Endothelial cell of hepatic sinusoid (primary cell): ENCODE results near the gene ANKLE1.
"Not testable (repeated sequence)": the region's sequence is repeated elsewhere in the genome, so short reads cannot be mapped to it uniquely, and the experiment has no call there.

Experiments used
- in situ Hi-C: cut with HindIII; loops from 2 replicates; pipeline ENCODE4 v1.10.0; 2017; ENCODE audit warnings: low sequenced_read_pairs

Gene ANKLE1

GRCh38 chr19:17279436-17279835 lies 2.3 kb upstream of the ANKLE1 start:
- in situ Hi-C loops: no loop called here

DNA sequence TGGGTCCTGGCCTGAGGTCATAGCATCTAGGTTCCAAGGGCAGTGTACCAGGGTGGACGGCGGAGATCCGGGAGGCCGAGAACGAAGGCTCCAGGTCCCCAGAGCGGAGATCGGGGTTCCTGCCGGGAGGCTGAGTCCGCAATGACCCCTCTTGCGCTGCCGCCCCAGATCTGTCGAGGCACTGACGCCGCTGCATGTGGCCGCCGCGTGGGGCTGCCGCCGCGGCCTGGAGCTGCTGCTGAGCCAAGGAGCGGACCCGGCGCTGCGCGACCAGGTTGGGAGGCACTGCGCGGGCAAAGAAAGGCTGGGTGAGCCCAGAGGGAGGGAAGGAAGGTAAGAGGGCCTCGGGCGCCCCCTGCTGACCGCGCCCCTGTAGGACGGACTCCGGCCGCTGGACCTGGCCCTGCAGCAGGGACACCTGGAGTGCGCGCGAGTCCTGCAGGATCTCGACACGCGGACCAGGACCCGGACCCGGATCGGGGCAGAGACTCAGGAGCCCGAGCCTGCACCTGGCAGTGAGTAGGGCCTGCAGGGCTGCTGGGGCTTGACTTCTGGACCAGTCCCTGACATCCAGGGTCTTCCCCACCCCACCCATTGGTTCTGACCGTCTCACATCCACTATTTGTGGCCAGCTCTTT lies 906 bp downstream of the ANKLE1 start:
- in situ Hi-C loops: no loop called here

DNA sequence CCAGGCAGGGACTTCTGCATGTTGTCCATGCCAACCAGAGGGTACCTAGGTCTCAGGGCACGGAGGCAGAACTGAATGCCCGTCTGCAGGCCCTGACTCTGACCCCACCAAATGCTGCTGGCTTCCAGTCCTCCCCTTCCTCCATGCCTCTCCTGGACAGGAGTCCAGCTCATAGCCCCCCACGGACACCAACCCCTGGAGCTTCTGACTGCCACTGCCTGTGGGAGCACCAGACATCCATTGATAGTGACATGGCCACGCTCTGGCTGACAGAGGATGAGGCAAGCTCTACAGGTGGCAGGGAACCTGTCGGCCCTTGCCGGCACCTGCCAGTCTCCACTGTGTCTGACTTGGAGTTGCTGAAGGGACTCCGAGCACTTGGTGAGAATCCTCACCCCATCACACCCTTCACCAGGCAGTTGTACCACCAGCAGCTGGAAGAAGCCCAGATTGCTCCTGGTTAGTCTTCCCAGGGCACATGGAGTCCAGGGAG lies 1.8 kb downstream of the ANKLE1 start:
- in situ Hi-C loops: no loop called here

DNA sequence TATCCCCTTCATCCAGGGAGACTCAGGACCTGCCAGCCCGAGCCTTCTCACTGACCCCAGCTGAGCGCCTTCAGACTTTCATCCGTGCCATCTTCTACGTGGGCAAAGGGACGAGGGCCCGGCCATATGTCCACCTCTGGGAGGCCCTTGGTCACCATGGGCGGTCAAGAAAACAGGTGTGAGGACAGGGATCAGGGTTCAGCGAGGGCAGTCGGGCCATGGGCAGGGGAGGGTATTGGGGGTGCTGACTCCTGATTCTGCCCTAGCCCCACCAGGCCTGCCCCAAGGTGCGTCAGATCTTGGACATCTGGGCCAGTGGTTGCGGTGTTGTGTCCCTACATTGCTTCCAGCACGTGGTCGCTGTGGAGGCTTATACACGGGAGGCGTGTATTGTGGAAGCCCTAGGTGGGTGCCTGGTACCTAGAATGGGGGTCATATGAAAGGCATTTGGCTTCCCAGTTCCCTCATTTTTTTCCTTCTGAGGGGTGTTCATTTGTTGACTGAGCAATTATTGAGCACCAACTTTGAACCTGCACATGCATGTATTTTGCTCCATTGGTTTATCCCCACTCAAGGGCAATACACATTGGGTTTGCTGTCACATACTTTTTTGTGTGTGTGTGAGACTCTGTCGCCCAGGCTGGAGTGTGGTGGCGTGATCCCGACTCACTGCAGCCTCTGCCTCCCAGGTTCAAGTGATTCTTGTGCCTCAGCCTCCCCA lies 3.9 kb downstream of the ANKLE1 start:
- in situ Hi-C loops: no loop called here

DNA sequence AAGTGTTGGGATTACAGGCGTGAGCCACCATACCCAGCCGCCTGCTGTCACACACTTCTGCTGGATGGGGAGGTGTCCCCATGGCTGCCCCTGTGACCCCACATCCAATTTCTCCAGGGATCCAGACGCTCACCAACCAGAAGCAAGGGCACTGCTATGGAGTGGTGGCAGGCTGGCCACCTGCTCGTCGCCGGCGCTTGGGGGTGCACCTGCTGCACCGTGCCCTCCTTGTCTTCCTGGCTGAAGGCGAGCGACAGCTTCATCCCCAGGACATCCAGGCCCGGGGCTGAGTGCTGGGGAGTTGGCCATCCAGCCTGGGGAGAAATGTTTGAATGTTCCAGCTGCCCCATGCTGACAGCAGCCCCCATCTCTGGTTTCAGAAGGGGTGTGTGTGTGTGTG lies 4.6 kb downstream of the ANKLE1 start:
- in situ Hi-C loops: no loop called here

- in situ Hi-C loops: no loop called here
Measured at GRCh38 chr19:17286752-17287151, 5.1 kb downstream of the ANKLE1 start.

DNA sequence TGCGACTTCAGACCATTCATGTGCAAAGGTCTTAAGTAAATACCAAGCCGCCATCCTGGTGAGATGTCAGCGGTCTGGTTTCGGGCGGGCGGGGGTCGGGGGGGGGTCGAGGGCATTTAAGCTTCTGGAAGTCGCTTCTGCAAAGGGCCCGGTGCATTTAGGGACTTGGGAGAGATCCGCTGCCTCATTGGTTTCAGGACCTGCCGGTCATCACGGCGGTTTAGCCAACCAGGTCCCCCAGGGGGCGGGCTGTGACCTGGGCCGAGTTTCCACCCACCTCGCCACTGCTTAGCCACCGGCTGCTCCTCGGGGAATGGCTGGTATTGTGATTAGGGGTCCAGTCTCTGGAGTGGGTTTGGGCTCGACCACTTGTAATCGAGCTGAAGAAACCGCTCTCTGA lies 7.8 kb downstream of the ANKLE1 start:
- in situ Hi-C loops: no loop called here

- in situ Hi-C loops: no loop called here
Measured at GRCh38 chr19:17292301-17293074, 10.8 kb downstream of the ANKLE1 start.

DNA sequence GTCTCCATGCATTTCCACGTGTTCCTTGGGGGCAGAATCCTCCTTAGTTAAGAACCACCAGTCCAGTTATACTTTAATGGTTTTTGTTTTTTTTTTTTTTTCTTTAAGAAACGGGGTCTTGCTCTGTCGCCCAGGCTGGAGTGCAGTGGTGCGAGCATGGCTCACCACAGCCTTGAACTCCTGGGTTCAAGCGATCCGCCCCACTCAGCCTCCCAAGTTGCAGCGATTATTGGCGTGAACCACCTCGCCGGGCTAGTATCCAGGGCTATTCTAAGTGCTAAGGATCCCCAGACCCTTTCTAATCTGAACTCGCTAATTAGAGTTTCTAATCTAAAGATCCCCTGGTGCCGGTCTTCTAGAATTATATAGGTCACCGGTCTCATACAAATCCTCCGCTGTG lies 11.9 kb downstream of the ANKLE1 start:
- in situ Hi-C loops: no loop called here

DNA sequence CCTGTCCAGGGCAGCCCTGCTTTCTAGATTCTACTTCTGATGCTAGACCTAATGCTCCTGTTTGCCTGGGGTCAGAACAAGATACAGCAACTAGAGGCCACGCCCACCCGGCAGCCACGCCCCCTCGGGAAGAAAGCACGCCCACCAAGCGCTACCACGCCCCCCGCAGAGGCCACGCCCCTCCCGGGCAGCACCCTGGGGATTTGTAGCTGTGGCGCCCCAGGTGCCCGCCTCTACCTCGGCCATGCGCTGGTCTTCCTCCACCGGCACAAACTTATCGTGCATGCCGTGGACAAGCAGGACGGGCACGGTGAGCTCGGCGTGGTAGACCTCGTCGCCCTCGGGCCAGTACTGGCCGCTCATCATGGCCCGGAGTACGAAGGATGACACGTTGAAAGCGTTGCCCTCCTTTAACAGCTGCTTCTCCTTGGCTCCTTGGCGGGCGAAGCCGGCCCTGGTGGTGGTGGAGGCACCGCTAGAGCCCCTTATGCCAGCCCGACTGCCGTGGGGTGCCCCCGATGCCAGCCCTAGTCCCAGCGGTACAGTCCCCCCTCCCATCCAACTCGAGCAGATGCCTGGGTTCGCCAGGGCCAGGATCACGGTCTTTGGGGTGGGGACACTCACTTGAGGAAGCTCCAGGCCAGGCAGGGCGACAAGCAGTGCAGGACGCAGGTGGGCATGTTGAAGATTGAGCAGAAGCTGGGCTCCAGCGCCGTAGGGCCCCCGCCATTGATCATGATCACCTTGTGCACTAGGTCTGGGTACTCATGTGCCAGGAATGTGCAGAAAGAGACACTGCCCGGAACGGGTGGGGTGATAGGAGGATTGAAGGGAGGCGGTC lies 12.6 kb downstream of the ANKLE1 start:
- in situ Hi-C loops: no loop called here

GRCh38 chr19:17295551-17295950 lies 13.8 kb downstream of the ANKLE1 start:
- in situ Hi-C loops: not testable (repeated sequence)

GRCh38 chr19:17296273-17296672 lies 14.6 kb downstream of the ANKLE1 start:
- in situ Hi-C loops: no loop called here

DNA sequence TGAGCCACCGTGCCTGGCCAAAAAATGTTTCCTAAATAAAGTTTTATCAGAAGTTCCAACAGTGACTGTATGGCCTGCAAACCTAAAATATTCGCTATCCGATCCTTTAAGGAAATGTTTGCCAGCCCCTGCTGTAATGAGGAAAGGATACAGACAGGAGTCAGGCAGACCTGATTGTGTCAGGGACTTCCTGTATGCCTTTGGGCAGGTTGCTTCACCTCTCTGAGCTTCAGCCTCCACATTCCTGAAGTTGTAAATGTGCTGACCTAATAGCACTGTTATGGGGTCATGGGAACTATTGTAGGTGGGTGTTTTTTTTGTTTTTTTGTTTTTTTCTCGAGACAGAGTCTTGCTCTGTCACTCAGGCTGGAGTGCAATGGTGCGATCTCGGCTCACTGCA lies 15.3 kb downstream of the ANKLE1 start:
- in situ Hi-C loops: no loop called here

DNA sequence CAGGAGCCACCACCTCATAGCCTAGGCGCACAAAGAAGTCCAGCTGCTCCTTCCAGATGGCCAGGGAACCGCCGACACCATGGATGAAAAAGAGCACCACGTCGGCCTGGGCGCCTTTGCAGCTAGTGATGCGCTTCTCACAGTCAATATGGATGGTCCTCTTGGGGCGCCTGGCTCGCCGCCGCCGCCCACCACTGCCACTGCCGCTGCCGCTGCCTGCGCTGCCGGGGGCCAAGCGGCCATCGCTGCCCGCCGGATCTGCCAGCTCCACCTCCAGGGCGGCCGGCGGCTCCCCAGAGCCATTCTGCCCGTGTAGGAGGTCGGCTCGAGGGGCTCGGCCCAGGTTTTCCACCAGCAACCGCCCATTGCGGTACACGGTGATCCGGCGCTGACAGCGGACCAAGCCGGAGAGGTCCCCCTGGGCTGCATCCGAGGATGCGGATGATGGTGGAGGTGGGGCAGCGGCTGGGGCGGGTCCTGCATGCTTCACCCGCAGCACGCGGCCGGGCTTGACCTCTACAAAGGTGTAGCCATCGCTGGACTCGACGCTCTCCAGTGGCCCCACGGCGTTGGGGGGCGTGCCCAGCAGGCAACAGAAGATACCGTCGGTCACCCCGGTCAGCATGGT lies 19.4 kb downstream of the ANKLE1 start:
- in situ Hi-C loops: loop anchor here (10.0 to 25.0 kb wide), 3 partner anchors 56 to 261 kb away; partner anchors contain the start of genes COLGALT1 and NR2F6

- in situ Hi-C loops: loop anchor here (10.0 to 25.0 kb wide), 3 partner anchors 58 to 260 kb away; partner anchors contain the start of genes COLGALT1 and NR2F6
Measured at GRCh38 chr19:17302391-17303166, 20.9 kb downstream of the ANKLE1 start.

- in situ Hi-C loops: loop anchor here (10.0 to 25.0 kb wide), 3 partner anchors 59 to 259 kb away; partner anchors contain the start of genes COLGALT1 and NR2F6
Measured at GRCh38 chr19:17303167-17303939, 21.7 kb downstream of the ANKLE1 start, which contains the start of gene ABHD8. ABHD8 (minus strand) TSS chr19:17303425; CDS start chr19:17301616, 1,809 bp downstream.

- in situ Hi-C loops: loop anchor here (10.0 to 25.0 kb wide), 3 partner anchors 59 to 258 kb away; partner anchors contain the start of genes COLGALT1 and NR2F6
Measured at GRCh38 chr19:17303940-17304267, 22.2 kb downstream of the ANKLE1 start.
